Loucy (cell line): ENCODE results near the gene TRABD2B.
A peak's percentile ranks its signal among the peaks of the same experiment; 100 is the strongest.

ENCODE experiments used
- H2AFZ ChIP-seq: fragments of 200-600 bp; sonication (generic); 2 replicates; pipeline ENCODE4 v1.6.0; 2016; ENCODE audit warnings: antibody characterized with exemption, mild to moderate bottlenecking, low read length, moderate library complexity
- H3F3A ChIP-seq: fragments of 200-600 bp; 2 replicates; pipeline ENCODE4 v1.6.0; 2016; ENCODE audit warnings: antibody characterized with exemption, low read depth, mild to moderate bottlenecking
- H3K27me3 ChIP-seq: fragments of 200-600 bp; sonication (generic); 2 replicates; pipeline ENCODE4 v1.6.1; 2014; ENCODE audit warnings: low read length, mild to moderate bottlenecking; ENCODE audit not compliant: insufficient read depth, poor library complexity, severe bottlenecking
- H3K36me3 ChIP-seq: fragments of 200-600 bp; sonication (generic); 2 replicates; pipeline ENCODE4 v1.6.1; 2016; ENCODE audit warnings: low read length; ENCODE audit not compliant: insufficient read depth
- H3K4me1 ChIP-seq: fragments of 200-600 bp; sonication (generic); 2 replicates; pipeline ENCODE4 v1.5.1; 2014; ENCODE audit warnings: low read length, mild to moderate bottlenecking; ENCODE audit not compliant: insufficient read depth, poor library complexity, severe bottlenecking
- H3K4me2 ChIP-seq: fragments of 200-600 bp; sonication (generic); 2 replicates; pipeline ENCODE4 v1.6.0; 2014; ENCODE audit warnings: antibody characterized with exemption, low read length, low read depth, mild to moderate bottlenecking; ENCODE audit not compliant: poor library complexity, severe bottlenecking
- H3K4me3 ChIP-seq: fragments of 200-600 bp; sonication (generic); 2 replicates; pipeline ENCODE4 v1.5.1; 2014; ENCODE audit warnings: low read length, mild to moderate bottlenecking, mixed read lengths; ENCODE audit not compliant: poor library complexity, severe bottlenecking
- H3K79me2 ChIP-seq: fragments of 200-600 bp; sonication (generic); 2 replicates; pipeline ENCODE4 v1.6.1; 2014; ENCODE audit warnings: low read length; ENCODE audit not compliant: insufficient read depth
- H3K9ac ChIP-seq: fragments of 200-600 bp; sonication (generic); 2 replicates; pipeline ENCODE4 v1.6.0; 2014; ENCODE audit warnings: mild to moderate bottlenecking, low read depth, low read length, moderate library complexity; ENCODE audit not compliant: poor library complexity, severe bottlenecking
- H3K9me2 ChIP-seq: fragments of 200-600 bp; sonication (generic); replicated peaks from 2 replicates; pipeline ENCODE4 v1.6.1; 2016; ENCODE audit warnings: low read depth, low read length, mixed read lengths
- H3K9me3 ChIP-seq: fragments of 200-600 bp; sonication (generic); 2 replicates; pipeline ENCODE4 v1.6.1; 2014; ENCODE audit warnings: mild to moderate bottlenecking, antibody characterized with exemption, low read length, low read depth; ENCODE audit not compliant: insufficient read depth
- H4K20me1 ChIP-seq: fragments of 200-600 bp; sonication (generic); 2 replicates; pipeline ENCODE4 v1.6.0; 2014; ENCODE audit warnings: antibody characterized with exemption, low read length, mild to moderate bottlenecking; ENCODE audit not compliant: insufficient read depth, poor library complexity, severe bottlenecking
- EZH2phosphoT487 ChIP-seq: fragments of 200-600 bp; IDR thresholded peaks from 2 replicates; pipeline ENCODE4 v1.6.1; 2018; ENCODE audit warnings: antibody characterized with exemption, mild to moderate bottlenecking, moderate library complexity, borderline replicate concordance
- TF ChIP-seq, protein P1 (sequence below): fragments of 200-600 bp; sonication (generic); conservative IDR thresholded peaks from 2 replicates; pipeline ENCODE4 v1.5.1; 2014; ENCODE audit warnings: mild to moderate bottlenecking, antibody characterized with exemption, low read length

The TRABD2B gene

DNA sequence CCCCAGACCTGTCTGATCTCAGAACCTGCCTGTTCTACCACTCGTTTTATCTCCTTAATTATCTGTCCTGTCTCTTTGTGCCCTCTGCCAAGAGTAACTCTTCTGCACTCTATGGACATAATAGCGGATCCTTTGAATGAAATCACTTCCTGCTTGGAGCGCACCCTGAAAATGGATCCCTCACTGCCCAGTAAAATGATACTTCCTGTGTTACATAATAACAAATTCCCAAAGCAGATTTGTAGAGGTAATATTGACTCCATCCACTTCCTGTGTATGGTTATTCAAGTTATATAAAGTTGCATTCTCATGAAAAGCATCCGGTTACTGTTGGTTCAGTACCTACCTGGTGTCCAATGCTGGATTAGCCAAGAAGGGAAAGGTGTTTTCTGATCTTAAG lies 246.0 kb downstream of the TRABD2B start:
- Histone ChIP-seq H3F3A (no peaks in the 10 kb centered on the region), H3K4me1 (no peaks in the 10 kb centered on the region), H3K79me2 (no peaks in the 10 kb centered on the region), H4K20me1 (no peaks in the 10 kb centered on the region), H3K9me2 (no peaks in the 10 kb centered on the region), H3K9me3 (no peaks in the 10 kb centered on the region), H3K4me3 (no peak overlapping the region), H3K36me3 (no peaks in the 10 kb centered on the region), H3K9ac (no peak overlapping the region), H3K27me3 (no peaks in the 10 kb centered on the region), H3K4me2 (no peak overlapping the region), H2AFZ (peak overlapping the region; percentile 37; the same call in 1 of the 2 replicates)
- no peak for TF ChIP-seq EZH2phosphoT487
- TF ChIP-seq, protein P1, sequence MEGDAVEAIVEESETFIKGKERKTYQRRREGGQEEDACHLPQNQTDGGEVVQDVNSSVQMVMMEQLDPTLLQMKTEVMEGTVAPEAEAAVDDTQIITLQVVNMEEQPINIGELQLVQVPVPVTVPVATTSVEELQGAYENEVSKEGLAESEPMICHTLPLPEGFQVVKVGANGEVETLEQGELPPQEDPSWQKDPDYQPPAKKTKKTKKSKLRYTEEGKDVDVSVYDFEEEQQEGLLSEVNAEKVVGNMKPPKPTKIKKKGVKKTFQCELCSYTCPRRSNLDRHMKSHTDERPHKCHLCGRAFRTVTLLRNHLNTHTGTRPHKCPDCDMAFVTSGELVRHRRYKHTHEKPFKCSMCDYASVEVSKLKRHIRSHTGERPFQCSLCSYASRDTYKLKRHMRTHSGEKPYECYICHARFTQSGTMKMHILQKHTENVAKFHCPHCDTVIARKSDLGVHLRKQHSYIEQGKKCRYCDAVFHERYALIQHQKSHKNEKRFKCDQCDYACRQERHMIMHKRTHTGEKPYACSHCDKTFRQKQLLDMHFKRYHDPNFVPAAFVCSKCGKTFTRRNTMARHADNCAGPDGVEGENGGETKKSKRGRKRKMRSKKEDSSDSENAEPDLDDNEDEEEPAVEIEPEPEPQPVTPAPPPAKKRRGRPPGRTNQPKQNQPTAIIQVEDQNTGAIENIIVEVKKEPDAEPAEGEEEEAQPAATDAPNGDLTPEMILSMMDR: no peak

DNA sequence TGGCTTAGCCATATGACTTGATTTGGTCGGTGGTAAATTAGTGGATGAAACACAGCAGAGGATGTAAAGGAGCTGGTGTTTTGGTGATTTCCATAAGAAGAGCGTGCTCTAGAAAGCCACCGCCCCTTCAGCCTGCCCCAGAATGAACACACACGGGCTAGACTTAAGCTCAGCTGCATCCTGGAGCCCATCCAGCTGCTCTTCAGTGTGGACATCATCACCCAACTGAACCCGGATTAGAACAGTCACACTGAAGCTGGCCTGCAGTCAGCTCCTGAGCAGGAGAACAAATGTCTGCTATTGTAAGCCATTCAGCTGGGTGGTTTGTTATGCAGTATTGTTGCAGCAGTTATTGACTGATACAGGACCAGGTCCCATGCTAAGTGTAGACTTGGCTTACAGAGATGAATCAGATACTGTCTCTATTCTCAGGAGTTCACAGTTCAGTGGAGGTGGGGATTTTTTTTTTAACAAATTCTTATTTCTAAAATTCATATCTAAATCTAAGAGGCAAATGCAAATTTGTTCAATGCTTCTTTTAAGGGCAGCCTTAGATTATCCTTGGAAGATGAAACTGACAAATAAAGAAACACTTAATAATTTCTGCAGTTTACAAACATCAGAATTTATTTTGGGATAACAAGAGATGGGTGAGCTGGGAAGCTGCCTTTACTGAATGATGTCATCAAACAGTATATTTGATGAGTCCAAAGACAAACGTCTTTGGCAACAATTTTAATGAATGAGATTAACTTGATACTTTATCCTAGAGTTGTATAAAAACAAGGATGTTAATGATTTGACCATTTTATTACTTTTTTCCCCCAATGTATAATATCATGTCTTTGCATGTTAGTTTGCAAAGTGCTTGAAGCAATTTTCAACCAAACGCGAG lies 251.2 kb downstream of the TRABD2B start:
- TF ChIP-seq, protein P1: no peak
- no peak for TF ChIP-seq EZH2phosphoT487
- no peak overlapping the region for H3K9ac ChIP-seq
- no peak overlapping the region for H3K4me2 ChIP-seq
- no peaks in the 10 kb centered on the region for H3K36me3 ChIP-seq
- H2AFZ ChIP-seq: no peak overlapping the region
- H3K9me3 ChIP-seq: no peaks in the 10 kb centered on the region
- no peaks in the 10 kb centered on the region for H3K4me1 ChIP-seq
- H3K4me3 ChIP-seq: no peak overlapping the region
- H3K9me2 ChIP-seq: no peaks in the 10 kb centered on the region
- H4K20me1 ChIP-seq: no peaks in the 10 kb centered on the region
- no peaks in the 10 kb centered on the region for H3F3A ChIP-seq
- H3K79me2 ChIP-seq: no peaks in the 10 kb centered on the region
- H3K27me3 ChIP-seq: no peaks in the 10 kb centered on the region

DNA sequence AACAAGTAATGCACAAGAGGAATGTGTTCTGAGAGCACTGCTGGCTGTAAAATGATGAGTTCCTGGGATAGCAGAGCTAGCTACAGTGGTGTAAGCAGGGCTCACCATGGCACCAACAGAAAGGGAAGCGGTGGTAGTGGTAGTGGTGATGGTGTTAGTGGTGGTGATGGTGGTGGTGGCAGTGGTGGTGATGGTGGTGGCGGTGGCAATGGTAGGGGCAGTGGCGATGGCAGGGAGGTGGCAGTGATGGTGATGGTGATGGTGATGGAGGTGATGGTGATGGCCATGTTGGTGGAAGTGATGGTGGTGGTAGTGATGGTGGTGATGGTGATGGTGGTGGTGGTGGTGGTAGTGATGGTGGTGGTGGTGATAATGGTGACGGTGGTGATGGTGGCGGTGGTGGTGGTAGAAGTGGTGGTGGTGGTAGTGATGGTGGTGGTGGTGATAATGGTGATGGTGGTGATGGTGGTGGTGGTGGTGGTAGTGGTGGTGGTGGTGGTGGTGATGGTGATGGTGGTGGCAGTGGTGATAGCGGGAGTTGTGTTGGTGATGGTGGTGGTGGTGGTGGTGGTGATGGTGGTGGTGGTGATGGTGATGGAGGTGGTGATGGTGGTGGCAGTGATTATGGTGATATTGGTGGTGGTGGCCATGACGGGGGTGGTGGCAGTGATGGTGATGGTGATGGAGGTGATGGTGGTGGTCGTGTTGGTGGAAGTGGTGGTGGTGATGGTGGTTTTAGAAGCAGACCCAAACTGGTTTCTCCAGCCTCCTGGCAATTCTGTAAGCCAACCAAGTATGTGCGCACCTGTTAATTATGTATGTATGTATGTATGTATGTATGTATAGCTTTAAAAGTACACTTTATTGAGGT lies 254.1 kb downstream of the TRABD2B start:
- Histone ChIP-seq H4K20me1 (no peaks in the 10 kb centered on the region), H3K9me2 (no peaks in the 10 kb centered on the region), H3K4me1 (no peaks in the 10 kb centered on the region), H3K9ac (no peak overlapping the region), H3K27me3 (no peaks in the 10 kb centered on the region), H3K36me3 (no peaks in the 10 kb centered on the region), H3K9me3 (no peaks in the 10 kb centered on the region), H2AFZ (no peak overlapping the region), H3K79me2 (no peaks in the 10 kb centered on the region), H3K4me3 (no peak overlapping the region), H3K4me2 (no peak overlapping the region), H3F3A (no peaks in the 10 kb centered on the region)
- TF ChIP-seq EZH2phosphoT487: no peak
- TF ChIP-seq, protein P1: no peak
